Natural killer cell (primary cell): ENCODE measurements around the gene PM20D2. TPM values are rescaled to one million over a fixed set of nuclear protein-coding genes. Genes with fewer than 3 reads are reported as not detected.

Experiments used
- ATAC-seq, 3 donors: fragments of 150-1000 bp in 2 of 3; fragments of 200-7000 bp in 1 of 3; cut with Tn5 transposase; 1 replicate in 1 of 3; 2 replicates in 2 of 3; pipeline ENCODE4 v1.10.0; 2021; ENCODE audit warnings: mild to moderate bottlenecking in 2 of 3, moderate library complexity in 2 of 3
- DNase-seq, 2 donors: peaks; one replicate each; pipeline versions ENCODE4 v3.0.0 to v3.0.0-alpha.2; 2013 to 2021; ENCODE audit warnings: mixed read lengths in 1 of 2
- H3K27ac ChIP-seq: one replicate; pipeline ENCODE4 v1.5.1; 2013; ENCODE audit warnings: mild to moderate bottlenecking, low read length
- H3K27me3 ChIP-seq: one replicate; pipeline ENCODE4 v1.6.1; 2013; ENCODE audit warnings: low read length; ENCODE audit not compliant: control insufficient read depth, insufficient read depth
- H3K36me3 ChIP-seq: one replicate; pipeline ENCODE4 v1.6.1; 2013; ENCODE audit warnings: low read length; ENCODE audit not compliant: control insufficient read depth, insufficient read depth
- H3K4me1 ChIP-seq: one replicate; pipeline ENCODE4 v1.6.1; 2013; ENCODE audit warnings: low read length; ENCODE audit not compliant: control insufficient read depth, insufficient read depth
- H3K4me3 ChIP-seq: one replicate; pipeline ENCODE4 v1.5.1; 2013; ENCODE audit warnings: low read length
- H3K9me3 ChIP-seq: one replicate; pipeline ENCODE4 v1.6.1; 2013; ENCODE audit warnings: low read length; ENCODE audit not compliant: control insufficient read depth, insufficient read depth
- H3K27ac Mint-ChIP-seq, 2 donors: one replicate each; pipeline ENCODE4 v1.8.0; 2022; ENCODE audit warnings: mild to moderate bottlenecking in 2 of 2, mixed read lengths in 2 of 2, moderate library complexity in 1 of 2
- H3K27me3 Mint-ChIP-seq, 2 donors: one replicate each; pipeline ENCODE4 v1.8.0; 2022; ENCODE audit warnings: low read depth in 2 of 2, mixed read lengths in 2 of 2
- H3K36me3 Mint-ChIP-seq: one replicate; pipeline ENCODE4 v1.8.0; 2022; ENCODE audit warnings: mixed read lengths
- H3K4me1 Mint-ChIP-seq, 2 donors: one replicate each; pipeline ENCODE4 v1.8.0; 2022; ENCODE audit warnings: mixed read lengths in 2 of 2
- H3K4me3 Mint-ChIP-seq: one replicate; pipeline ENCODE4 v1.8.0; 2022; ENCODE audit warnings: mild to moderate bottlenecking, moderate library complexity, mixed read lengths
- H3K9me3 Mint-ChIP-seq, 2 donors: one replicate each; pipeline ENCODE4 v1.8.0; 2022; ENCODE audit warnings: mixed read lengths in 2 of 2
- WGBS: methylation state at CpG from one replicate; pipeline ENCODE4 v1.1.7; 2013; ENCODE audit warnings: missing lambda C conversion rate; ENCODE audit not compliant: insufficient coverage; 5-methylcytosine and 5-hydroxymethylcytosine counted together
- intact Hi-C: fragments of 100-400 bp; cut with micrococcal nuclease; formaldehyde crosslinking; loops from one replicate; pipeline ENCODE4 v1.14.2; 2022
- total RNA-seq, 4 donors: library from RNA; stranded (reverse); fragments of 120-200 nt in 1 of 4; gene quantifications; one replicate each; pipeline versions ENCODE4 v1.2.3 to v1.2.4, GENCODE V29; 2013 to 2022
- TF ChIP-seq, protein P1 (sequence below): fragments of 200-600 bp; IDR thresholded peaks from one replicate; pipeline ENCODE4 v1.8.0; 2022; ENCODE audit warnings: antibody characterized with exemption

PM20D2 gene
- total RNA-seq, 3 donors from 2014 or later (not counting 1 experiment from before 2014, with no cell fraction given): 4.0 to 6.1 (median 4.9) TPM

DNA sequence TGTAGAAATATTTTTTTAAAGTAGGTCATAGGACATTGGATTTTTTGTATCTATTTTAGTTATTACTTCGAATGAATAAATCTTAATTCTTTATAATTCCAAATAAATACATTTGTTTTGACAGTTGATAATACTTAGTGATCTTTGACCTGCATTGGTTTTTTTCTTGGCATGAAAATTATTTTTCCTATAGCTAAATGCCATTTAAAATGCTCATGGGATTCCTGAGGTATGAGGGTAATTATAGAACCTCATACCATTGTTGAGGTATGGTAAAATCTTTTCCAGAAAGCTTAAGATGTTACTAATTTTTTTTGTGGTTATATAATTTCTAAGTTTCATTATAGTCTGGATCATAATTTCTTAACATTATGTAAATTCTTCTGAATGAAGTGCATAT is 8.3 kb downstream of the PM20D2 start:
- no peak overlapping the region for H3K4me3 ChIP-seq
- Mint-ChIP-seq H3K4me3 (no peak overlapping the region), H3K9me3 (no peaks in the 10 kb centered on the region), H3K27me3 (no peaks in the 10 kb centered on the region), H3K4me1 (no peaks in the 10 kb centered on the region), H3K36me3 (no peaks in the 10 kb centered on the region), H3K27ac (no peak overlapping the region)
- no peaks in the 10 kb centered on the region for H3K4me1 ChIP-seq
- H3K27ac ChIP-seq: no peak overlapping the region
- TF ChIP-seq, protein P1, sequence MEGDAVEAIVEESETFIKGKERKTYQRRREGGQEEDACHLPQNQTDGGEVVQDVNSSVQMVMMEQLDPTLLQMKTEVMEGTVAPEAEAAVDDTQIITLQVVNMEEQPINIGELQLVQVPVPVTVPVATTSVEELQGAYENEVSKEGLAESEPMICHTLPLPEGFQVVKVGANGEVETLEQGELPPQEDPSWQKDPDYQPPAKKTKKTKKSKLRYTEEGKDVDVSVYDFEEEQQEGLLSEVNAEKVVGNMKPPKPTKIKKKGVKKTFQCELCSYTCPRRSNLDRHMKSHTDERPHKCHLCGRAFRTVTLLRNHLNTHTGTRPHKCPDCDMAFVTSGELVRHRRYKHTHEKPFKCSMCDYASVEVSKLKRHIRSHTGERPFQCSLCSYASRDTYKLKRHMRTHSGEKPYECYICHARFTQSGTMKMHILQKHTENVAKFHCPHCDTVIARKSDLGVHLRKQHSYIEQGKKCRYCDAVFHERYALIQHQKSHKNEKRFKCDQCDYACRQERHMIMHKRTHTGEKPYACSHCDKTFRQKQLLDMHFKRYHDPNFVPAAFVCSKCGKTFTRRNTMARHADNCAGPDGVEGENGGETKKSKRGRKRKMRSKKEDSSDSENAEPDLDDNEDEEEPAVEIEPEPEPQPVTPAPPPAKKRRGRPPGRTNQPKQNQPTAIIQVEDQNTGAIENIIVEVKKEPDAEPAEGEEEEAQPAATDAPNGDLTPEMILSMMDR: no peak
- WGBS: no CpG with 5 or more reads among the region's 1 CpG
- peaks cover 8% of the 10 kb centered on the region for H3K36me3 ChIP-seq
- no peaks in the 10 kb centered on the region for H3K27me3 ChIP-seq
- DNase-seq (no peak), ATAC-seq (no peak)
- intact Hi-C loops: no loop called here
- no peaks in the 10 kb centered on the region for H3K9me3 ChIP-seq

DNA sequence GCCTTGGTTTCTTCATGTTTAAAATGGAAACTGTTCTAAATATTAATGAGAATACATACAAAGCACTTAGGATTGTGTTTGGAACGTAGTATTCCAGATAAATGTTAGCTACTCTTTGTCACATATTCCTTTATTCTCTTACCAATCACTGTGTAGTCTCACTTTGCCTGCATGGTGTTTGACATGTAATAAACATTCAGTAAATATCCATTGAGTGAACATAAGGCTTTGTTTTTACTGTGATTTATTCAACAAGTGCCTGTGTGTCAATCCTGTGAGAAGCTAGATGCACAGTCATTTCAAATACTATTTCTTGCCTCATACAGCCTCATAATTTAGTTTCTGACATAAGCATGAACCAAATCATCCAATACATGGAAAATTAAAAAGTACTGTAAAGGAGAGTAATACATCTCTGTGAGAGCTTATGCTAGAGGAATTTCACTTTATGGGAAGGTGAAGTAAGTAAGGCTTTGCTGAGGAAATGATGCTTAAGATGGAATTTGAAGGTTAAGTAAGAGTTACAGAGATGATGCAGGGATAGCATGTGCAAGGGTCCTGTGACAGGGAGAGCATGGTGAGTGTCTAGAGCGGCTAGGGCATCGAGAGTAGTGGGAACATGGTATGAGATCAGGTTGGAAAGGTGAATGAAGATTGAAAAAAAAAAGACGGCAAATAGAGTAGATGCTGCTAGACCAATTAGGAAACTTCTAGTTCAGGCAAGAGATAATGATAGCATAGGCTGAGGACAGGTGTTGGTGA is 14.7 kb downstream of the PM20D2 start:
- no peak overlapping the region for H3K4me3 ChIP-seq
- no peaks in the 10 kb centered on the region for H3K36me3 Mint-ChIP-seq
- H3K9me3 ChIP-seq: no peaks in the 10 kb centered on the region
- no peaks in the 10 kb centered on the region for H3K27me3 Mint-ChIP-seq
- WGBS: over 99% methylated on average over 3 of the region's 4 CpGs
- H3K27me3 ChIP-seq: no peaks in the 10 kb centered on the region
- ATAC-seq: no peak
- H3K4me3 Mint-ChIP-seq: no peak overlapping the region
- TF ChIP-seq, protein P1: no peak
- peaks cover 41% of the 10 kb centered on the region for H3K36me3 ChIP-seq
- no peaks in the 10 kb centered on the region for H3K4me1 ChIP-seq
- intact Hi-C loops: no loop called here
- H3K27ac ChIP-seq: no peak overlapping the region
- H3K4me1 Mint-ChIP-seq: no peaks in the 10 kb centered on the region
- DNase-seq: no peak
- no peak overlapping the region for H3K27ac Mint-ChIP-seq
- H3K9me3 Mint-ChIP-seq: no peaks in the 10 kb centered on the region

DNA sequence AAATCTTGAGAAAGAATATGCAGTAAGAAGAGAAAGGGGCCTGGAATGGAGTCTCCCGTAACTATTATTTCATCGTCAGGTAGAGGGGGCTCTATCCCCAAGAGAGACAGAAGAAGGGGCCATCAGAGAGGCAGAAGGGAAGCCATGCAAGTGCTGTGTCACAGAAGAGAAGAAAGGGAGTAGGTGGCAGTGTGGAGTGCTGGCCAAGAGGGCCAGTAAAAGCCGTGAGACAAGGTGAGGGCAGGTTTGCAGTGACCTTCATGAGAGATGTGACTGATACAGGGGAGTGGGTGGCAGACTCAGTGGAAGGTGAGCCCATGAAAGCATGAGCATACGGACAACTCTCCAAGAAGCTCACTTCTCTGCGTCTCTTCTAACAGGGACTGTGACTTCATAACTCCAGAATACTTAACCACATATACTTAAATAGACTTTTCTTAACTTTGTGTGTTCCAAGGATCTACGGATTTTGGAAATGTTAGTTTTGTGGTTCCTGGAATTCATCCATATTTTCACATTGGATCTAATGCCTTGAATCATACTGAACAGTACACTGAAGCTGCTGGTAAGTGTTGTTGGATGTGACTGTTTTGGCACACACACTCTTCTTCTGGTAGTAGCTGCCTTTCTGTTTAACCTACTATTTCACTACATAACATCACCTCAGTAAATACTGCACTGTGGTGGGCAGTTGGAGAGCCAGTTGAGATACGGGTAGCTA is 15.6 kb downstream of the PM20D2 start:
- WGBS: 93% methylated on average over 6 of the region's 7 CpGs
- Mint-ChIP-seq H3K27me3 (no peaks in the 10 kb centered on the region), H3K4me3 (no peak overlapping the region), H3K36me3 (no peaks in the 10 kb centered on the region), H3K9me3 (no peaks in the 10 kb centered on the region), H3K27ac (no peak overlapping the region), H3K4me1 (no peaks in the 10 kb centered on the region)
- ATAC-seq: no peak
- H3K27ac ChIP-seq: no peak overlapping the region
- no peak for DNase-seq
- H3K4me1 ChIP-seq: no peaks in the 10 kb centered on the region
- intact Hi-C loops: no loop called here
- H3K36me3 ChIP-seq: peaks cover 41% of the 10 kb centered on the region
- no peaks in the 10 kb centered on the region for H3K27me3 ChIP-seq
- no peak overlapping the region for H3K4me3 ChIP-seq
- TF ChIP-seq, protein P1: no peak
- H3K9me3 ChIP-seq: no peaks in the 10 kb centered on the region
